GM21390 (cell line): ENCODE results near the gene RALGPS1.

Experiments used
- ATAC-seq: cut with Tn5 transposase; IDR thresholded peaks from one replicate; pipeline ENCODE4 v1.9.1; 2021; ENCODE audit not compliant: unreplicated experiment

The RALGPS1 gene

DNA sequence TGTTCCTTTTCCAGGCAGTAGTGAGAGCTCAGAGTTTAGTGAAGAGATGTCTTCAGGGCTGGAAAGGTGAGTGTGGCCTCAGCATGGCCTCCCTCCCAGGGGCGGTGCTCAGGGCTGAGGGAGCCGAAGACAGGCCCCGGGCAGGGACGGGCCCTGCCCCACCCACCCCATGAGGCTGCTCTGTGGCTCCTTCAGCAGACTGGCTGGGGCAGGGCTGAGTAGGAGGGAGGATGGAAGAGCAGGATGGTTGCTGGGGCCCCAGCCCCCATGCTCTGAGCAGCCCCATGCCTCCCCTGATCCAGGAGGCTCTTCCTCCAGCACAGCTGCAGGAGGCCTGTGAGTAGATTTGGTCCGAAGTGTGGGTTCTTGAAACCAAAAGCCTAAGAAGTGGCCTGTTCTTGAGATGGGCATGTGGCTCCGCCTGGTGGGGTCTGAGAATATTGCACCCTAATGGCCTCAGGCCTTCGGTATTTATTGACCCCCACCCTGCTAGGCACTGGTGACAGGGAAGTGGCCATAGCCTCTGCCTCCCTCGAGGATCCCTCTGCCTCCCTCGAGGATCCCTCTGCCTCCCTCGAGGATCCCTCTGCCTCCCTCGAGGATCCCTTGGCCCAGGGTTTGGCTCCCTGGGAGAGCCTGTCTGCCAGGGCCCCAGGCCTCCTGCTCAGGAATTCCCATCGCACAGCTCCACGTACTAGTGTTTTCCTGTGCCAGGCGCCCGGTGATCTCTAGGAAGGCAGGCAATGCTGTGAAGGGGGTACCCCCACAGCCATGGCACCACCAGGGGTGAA is 284.6 kb downstream of the RALGPS1 start:
- ATAC-seq = no peak

DNA sequence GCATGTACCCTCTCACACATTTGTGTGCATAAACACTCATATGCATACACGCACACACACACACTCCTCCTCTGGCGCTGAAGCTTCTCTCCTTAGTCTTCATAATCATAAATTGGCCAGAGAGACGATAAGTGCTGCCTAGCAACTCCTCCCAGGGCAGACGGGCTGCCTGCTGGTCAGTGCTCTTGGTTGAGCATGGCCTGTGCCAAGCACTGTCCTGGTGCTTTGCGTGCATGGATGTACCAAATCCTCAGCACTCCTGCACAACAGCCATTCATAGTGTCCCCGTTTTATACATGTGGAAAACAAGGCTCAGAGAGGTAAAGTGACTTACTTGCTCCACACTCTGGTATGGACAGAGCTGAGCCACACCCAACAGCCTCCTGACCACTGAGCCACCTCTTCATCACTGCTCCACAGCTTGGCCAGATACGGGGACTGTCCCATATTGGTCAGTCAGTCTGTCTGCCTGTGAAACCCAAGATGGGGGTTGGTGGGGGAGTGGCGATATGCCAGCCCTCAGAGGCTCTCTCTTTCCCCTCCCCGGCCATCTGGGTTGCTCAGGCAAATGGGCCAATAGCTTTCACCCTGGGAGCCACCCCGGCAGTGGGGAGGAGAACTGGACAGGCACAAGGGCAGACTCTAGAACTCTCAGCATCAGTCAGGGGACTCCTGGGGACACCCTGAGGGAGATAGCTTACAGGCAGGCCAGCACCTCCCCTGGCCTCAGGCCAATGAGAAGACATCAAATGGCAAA is 285.7 kb downstream of the RALGPS1 start:
- ATAC-seq = no peak

DNA sequence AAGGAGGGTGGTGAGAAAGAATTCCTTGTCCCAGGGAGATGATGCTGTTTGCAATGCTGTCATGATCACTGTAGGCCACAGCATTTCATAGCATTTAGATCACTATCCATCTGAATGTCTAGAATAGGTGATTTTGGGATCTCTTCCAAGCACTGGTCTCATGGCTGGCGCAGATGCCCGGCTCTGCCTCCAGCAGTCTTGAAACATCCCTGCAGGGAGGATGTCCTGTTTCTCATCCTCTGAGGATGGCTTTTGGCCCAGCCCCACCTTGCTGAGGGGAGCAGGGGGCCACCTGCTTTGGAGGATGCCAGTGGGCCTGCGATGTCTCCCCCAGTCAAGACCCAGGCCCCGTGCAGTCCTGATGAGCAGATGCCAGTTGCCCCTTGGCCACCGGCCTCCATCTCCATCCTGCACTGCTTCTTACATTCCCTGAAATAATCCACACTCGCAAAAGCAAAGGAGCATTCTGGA is 286.5 kb downstream of the RALGPS1 start:
- ATAC-seq = no peak

DNA sequence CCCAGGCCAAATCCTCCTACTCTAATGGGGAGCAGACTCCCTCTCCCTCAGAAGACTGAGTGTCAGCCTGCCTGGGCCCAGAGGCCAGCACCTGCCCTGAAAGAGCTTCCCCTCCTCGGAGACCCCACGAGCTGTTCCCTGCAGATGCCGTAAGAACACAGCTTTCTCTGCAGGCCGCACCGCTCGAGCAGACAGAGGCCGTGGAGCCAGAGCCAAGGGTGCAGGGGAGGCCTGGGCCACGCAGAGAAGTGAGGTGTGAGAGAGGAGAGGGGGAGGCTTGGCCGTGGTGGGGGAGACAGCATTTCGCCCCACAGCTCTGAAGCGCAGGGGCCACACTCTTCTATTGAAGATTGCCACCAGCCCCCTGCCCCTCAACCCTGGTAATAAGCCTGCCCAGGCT is 287.1 kb downstream of the RALGPS1 start:
- ATAC-seq = no peak

DNA sequence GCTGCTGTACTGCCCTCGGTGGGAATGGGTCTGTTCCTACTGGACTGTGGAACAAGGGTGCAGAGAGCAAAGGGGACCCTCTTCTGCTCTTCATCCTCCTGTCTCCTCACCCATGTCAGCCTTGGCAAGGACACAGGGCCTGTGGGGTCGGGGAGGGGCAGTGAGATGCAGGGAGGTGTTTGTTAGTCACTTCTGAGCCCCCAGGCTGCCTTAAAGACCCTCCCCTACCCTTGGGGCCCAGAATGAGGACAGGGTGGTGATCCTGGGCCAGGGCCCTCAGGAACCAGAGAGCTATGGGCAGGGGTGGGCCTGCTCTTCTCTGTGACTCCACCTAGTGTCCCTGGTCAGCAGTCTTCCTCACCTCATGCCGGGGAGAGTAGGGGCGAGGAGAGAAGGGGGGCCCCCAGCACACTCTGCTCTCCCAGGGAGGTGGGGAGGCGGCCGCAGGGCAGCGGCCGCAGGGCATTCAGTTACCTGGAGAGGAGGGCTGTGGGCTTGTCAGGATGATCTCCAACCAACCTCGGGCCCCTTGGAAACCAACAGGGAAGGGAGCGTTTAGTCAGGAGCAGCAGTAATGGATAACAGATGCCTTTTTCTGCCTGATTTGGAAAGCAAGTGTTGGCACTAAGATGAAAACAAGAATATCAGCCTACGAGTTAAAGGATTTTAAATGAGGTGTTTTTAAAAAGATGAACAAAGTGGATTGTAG is 288.0 kb downstream of the RALGPS1 start:
- ATAC-seq = no peak

DNA sequence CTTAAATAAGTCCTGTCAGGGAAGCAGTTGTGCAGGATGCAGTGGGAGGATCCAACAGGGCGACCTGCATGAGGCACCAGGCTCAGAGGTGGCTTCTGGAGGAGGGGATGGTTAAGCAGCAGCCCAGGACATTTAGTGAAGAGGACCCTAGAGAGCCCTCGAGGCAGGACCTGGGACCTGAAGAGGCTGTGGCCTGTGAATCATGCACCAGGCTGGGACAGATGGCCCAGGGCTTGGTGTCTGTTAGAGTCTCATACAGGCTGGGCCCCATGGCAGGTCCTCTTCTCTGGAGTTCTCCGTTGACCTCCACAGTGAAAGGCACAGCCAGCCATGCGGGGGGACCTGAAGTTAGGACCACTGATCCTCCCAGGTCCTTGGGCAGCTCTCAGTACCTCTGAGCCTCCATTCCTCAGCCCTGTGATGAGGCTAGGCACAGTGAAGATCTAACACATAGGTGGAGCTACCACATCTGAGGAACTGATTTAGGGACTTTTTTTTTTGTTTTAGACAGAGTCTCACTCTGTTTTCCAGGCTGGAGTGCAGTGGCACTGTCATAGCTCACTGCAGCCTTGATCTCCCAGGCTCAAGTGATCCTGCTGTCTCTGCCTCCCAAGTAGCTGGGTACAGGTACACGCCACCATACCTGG is 289.2 kb downstream of the RALGPS1 start:
- no peak for ATAC-seq

DNA sequence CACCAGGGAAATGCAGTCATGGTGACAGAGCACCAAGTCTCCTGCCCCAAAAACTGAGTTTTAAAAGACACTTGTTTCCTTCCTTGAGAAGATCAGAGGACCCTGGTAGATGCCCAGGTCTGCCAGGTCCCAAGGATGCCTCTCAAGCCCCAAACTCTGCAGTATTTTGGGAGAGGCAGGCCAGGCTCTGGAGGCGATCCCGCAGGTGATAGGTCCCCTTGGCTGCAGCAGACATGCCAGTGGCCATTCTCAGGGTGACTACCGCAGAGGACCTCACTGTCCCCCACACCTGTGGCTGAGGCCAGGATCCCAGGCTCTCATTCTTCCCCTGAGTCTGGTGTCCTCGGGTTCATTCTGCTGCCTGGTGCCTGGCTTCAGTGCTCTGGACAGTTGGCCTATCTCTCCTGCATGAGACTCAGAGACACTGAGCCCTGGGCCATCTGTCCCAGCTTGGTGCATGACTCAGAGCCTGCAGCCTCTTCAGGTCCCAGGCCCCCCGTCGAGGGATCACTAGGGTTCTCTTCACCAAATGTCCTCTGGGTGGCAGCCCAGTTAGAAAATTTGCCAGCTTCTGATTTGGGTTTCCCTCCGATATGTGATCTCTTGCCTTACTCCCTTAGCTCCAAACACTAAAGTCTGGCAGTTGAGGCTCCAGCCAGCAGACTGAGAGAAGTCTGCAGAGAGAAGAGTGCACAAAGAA is 290.3 kb downstream of the RALGPS1 start:
- ATAC-seq = no peak

DNA sequence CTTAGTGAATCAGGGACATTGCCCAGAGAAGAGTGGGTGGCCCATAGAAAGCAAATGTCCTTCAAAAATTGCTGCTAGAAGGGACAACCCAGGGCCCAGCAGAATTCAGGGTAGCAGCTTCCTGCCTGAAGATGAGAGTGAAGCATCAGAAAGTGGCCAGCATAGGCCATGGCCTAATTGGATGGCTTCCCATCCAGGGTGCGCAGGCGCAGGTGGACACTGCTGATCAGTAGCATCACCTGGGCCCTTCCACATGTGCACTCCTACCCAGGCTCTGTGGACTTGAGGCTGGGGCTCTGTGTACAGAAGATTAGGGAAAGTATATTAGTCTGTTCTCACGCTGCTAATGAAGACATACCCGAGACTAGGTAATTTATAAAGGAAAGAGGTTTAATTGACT is 291.4 kb downstream of the RALGPS1 start:
- ATAC-seq = no peak

DNA sequence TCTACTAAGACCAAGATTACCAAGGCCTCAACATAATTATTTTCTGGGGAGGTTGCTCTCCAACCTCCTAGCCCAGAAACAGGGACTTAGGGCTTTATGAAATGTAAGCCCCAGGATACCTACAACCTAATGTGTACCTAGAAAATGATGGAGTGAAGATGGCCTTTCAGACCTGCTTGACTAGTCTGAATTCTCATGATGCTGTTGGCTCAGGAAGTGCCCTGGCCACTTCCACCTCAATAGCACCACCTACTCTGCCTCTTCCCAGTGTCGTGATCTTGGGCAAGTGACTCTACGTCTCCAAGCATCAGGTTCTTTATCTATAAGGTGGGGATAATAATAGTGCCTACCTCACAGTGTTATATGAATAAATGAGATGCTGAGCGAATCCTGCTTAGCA is 292.1 kb downstream of the RALGPS1 start:
- no peak for ATAC-seq

DNA sequence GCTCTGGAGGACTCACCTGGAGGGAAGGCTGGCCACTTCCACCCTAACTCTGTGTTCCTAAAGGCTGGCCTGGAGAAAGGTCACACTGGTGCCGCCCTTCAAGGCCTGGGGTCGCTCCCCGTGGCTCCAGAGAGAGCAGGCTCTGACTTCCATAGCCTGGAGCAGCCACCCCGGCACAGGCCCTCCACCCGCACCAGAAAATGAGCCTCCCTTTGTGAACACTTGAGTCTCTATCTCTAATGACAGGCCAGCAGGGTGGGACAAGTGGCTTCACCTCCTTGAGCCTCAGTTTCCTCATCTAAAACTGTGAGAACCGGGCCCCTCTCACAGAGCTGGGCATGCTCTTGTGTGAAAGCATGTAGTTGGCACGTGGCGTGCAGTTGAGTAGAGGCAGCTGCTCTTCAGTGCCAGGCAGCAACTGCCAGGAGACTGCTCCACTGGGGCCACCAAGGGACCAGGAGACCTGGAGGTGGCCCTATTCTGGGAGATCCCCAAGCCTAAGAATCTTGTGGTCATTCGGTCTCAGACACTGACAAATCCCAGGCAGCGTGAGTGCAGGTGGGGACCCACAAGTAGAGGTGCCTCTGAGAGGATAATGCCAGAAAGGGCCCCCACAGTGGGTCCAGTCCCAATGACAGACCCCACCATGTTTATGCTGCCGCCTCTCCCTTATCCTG is 293.3 kb downstream of the RALGPS1 start:
- no peak for ATAC-seq

DNA sequence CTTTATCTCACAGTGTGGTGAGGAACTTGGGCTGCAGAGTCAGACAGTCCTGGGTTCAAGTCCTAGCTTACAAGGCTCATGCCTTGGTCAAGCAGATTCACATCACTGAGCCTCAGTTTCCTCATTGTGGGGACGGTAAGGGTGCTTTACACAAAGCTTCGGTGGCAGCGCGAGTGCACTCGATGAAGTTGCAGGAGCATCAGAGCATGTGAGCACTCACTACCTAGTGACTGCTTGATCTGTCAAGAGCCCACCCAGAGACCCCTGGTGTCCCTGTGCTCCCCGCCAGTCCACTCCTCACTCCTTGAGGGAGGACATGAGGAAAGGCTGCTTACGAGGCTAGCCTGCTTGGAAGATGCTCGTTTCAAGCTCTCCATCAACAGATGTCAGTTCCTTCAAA is 293.8 kb downstream of the RALGPS1 start:
- no peak for ATAC-seq

DNA sequence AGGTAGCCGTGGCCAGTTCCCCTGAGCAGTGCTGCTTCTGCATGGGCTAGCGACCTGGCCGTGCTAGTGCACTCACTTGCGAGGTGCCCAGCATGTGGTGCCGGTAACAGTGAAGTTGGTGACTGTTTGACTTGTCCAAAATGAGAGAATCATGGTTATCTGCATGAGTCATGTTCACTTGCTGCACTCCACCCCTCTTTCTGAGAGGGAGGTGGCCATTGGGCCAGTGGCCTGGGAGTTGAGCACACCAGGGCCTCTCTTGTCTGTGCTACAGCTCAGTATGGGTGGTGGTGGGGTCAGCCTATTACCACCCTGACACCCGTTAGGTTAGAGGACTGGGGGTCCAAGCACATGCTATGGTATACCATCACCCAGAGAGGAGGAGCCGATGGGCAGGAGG is 294.6 kb downstream of the RALGPS1 start:
- no peak for ATAC-seq

DNA sequence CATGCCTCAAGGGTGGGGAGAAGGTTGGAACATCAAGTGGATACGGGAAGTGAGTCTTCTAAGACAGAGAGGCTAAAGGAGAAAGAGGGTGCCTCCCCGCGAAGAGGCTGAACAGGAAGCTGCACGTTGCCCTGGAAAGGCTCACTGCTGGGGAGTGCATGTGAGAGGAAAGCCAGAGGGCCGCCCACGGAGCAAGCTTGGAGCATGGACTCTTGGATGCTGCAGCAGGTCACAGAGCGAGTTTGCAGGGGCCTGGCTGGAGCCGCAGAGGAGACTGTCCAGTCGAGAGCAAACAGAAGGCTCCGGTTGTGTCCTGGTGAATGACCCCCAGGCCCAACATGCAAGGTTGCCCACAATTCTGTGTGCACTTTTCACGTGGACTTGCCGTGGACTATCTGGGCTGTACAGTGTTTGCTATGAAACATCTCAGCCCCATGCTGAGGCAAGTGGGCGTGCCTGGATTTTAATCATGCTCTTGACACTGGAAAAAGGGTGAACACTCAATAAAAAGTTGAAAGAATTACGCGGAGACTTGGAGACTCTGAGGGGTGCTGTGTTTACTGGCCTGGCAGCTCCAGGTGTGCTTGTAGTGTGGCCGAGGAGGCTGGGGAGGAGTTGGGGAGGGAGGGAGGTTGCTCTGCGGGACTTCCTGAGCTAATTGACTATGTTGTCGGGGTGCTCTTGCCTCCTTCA is 295.5 kb downstream of the RALGPS1 start:
- ATAC-seq = no peak

DNA sequence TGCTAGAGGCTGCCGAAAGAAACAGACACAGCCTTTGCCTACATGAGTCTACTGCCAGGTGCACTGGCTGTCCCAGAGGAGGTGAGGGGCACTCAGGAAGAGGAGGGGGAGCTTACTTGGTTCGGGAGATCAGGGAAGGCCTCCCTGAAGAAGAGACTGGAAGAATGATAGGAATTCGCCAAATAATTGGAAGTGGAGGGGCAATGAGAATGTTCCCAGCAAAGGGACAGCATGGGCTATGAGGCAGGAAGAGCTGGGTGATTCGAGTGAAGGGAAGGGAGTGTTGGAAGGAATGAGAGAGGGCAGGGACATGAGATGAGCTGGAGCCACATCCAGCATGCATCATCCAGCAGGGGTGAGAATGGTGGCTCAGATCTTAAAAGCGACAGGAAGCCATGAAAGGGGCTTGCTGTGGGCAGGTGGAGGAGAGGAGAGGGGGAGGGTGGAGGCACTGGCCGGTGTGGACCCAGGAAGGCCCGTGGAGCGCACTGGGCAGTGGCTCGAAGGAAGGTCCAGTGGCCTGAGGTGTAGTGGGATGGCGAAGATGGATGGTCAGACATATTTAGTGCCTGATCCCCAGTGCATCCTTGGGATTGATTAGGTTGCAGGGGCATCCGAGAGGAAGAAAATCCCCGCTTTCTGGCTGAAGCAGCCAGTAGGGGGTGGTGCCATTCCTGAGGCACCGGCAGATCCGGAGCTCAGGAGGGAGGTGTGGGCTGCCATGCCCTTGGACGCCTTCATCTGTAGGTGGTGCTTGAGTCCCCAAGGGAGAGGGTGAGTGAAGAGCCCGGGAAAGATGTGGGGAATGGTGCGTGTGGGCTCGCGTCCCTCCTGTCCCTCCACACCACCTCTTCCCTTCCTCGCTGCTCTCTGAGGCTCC is 296.5 kb downstream of the RALGPS1 start:
- no peak for ATAC-seq

DNA sequence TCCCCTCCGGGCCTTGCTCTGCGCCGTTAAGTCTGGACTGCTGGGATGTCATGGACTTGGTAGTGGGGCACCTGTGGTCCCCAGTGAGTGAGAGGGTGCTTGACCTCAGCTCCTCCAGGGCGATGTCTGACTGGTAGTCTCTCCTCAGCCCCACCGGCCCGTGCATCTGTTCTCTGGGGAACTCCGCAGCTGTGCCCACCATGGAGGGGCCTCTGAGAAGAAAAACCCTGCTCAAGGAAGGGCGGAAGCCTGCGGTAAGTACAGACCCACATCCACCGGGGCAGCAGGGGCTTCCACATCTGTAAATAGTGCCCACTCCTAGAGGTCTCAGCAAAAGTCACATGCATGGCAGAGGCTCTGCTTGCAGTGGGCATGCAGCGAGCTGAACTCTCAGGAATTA is 297.4 kb downstream of the RALGPS1 start:
- ATAC-seq = no peak

DNA sequence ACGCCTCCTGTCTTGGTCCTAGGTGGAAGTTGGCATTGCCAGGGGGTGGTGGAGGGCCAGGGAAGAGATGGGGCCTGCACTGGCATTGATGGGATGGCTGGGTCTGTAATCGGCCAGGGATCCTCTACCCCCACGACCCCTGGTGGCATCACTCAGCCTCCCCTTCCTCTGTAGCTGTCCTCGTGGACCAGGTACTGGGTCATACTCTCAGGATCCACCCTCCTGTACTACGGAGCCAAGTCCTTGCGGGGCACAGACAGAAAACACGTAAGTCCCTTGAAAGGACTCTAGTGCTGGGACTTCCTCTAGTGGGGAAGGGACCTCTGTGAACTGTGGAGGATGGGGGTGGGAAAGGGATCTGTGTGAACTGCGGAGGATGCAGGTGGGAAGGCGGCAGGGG is 297.9 kb downstream of the RALGPS1 start:
- ATAC-seq = no peak

DNA sequence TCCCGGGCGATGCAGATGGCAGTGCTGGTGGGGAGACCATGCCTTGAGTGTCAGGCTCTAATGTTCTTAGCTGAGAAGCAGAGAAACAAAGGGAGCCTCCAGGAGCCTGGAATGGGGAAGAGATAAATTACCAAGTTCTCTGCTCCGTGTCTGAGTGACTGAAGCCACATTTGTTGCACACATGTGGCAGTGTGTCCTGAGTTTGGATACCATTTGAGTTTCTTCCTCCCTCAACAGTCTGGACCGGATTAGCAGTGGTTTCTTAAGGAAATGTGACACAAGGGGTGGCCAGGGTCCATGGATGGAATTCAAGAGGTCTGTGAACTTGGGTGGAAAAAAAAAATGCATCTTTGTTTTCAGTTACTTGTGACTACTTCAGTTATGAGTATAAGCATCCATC is 299.3 kb downstream of the RALGPS1 start:
- no peak for ATAC-seq

DNA sequence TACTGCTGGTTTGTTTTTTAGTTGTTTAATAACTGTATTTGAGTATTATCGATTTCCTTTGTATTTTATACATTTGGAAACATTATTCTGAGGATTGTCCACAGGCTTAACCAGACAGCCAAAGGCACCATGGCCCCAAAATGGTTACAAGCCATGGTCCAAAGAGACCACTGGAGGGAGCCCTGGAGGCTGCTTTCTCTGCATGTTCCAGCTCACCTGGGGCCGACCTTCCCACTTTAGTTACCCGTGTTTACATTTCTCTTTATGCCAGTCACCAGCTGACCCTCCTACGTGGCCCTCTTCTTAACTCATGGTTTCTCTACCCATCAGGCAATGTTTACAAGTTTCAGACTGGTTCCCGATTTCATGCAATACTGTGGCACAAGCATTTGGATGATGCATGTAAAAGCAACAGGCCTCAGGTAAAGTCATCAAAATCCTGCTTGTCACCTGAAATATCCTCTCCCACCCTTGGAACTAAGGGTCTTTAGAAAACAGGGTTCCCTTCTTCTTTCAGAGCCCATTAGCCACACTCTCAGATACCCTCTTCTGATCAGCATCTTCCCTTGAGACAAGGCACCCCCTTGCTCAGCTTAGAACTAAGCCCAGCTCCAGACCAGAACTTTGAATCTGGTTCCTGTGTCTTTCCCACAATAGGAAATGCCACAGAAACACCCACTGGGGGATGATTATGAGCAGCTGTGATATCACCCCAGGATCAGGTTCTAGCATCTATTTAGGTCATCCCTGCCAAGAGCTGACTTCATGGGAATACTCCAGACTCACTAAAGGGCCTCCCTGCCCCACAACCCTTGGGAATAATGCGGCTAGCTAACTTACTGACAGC is 300.1 kb downstream of the RALGPS1 start:
- no peak for ATAC-seq
